Stomach (tissue), 4 donors: ENCODE data around the gene STMP1.

Experiments
- CTCF ChIP-seq, 7 experiments: fragments of 450-650 bp in 4 of 7; fragments of 200-600 bp in 3 of 7; sonication (generic) in 3 of 7; IDR thresholded peaks; one replicate each; pipeline ENCODE4 v1.5.1; 2016 to 2019; ENCODE audit warnings: antibody characterized with exemption in 7 of 7, control low read depth in 2 of 7, mild to moderate bottlenecking in 1 of 7
- POLR2A ChIP-seq, 4 donors: fragments of 450-650 bp; IDR thresholded peaks; one replicate each; pipeline ENCODE4 v1.6.1; 2016; ENCODE audit warnings: antibody characterized with exemption in 4 of 4, control low read depth in 2 of 4, mild to moderate bottlenecking in 1 of 4, moderate library complexity in 1 of 4
- POLR2AphosphoS5 ChIP-seq, 3 donors: sonication (generic); formaldehyde crosslinking; IDR thresholded peaks; one replicate each; pipeline ENCODE4 v1.6.1; 2016; ENCODE audit warnings: antibody characterized with exemption in 3 of 3

GRCh38 chr7:135617781-135618180 lies 44.5 kb upstream of the STMP1 start:
- TF ChIP-seq CTCF (IDR thresholded peaks at IDR 0.05) = no peak
- no peak for TF ChIP-seq POLR2AphosphoS5 (IDR thresholded peaks at IDR 0.05)
- no peak for TF ChIP-seq POLR2A (IDR thresholded peaks at IDR 0.05)
